RWPE2 (cell line): ENCODE results near the gene PTCD1.

Experiments used
- ATAC-seq: fragments of 200-7000 bp; cut with Tn5 transposase; 3 replicates; pipeline ENCODE4 v1.9.1; 2021; ENCODE audit warnings: low read depth
- DNase-seq: peaks from one replicate; pipeline ENCODE4 v3.0.0-alpha.2; 2020; ENCODE audit warnings: low spot score
- H3K27ac ChIP-seq: fragments of 450-650 bp; 2 replicates; pipeline ENCODE4 v1.5.1; 2017; ENCODE audit warnings: mild to moderate bottlenecking; ENCODE audit not compliant: poor library complexity, severe bottlenecking
- H3K27me3 ChIP-seq: fragments of 250-450 bp; sonication (Bioruptor Pico); 2 replicates; pipeline ENCODE4 v1.5.1; 2021; ENCODE audit warnings: mild to moderate bottlenecking, moderate library complexity; ENCODE audit not compliant: insufficient read depth, poor library complexity, severe bottlenecking
- H3K36me3 ChIP-seq: fragments of 250-450 bp; sonication (Bioruptor Pico); 2 replicates; pipeline ENCODE4 v1.5.1; 2020; ENCODE audit warnings: low read depth, mild to moderate bottlenecking, moderate library complexity
- H3K4me1 ChIP-seq: fragments of 250-450 bp; sonication (Bioruptor Pico); 2 replicates; pipeline ENCODE4 v1.5.1; 2021; ENCODE audit warnings: mild to moderate bottlenecking, moderate library complexity; ENCODE audit not compliant: insufficient read depth, poor library complexity, severe bottlenecking
- H3K4me3 ChIP-seq: fragments of 250-450 bp; sonication (Bioruptor Pico); 2 replicates; pipeline ENCODE4 v1.5.1; 2021; ENCODE audit warnings: mild to moderate bottlenecking, moderate library complexity; ENCODE audit not compliant: severe bottlenecking
- H3K9me3 ChIP-seq: fragments of 250-450 bp; sonication (Bioruptor Pico); 2 replicates; pipeline ENCODE4 v1.5.1; 2021; ENCODE audit warnings: mild to moderate bottlenecking, moderate library complexity; ENCODE audit not compliant: severe bottlenecking
- CTCF ChIP-seq: fragments of 450-650 bp; IDR thresholded peaks from one replicate; pipeline ENCODE4 v1.5.1; 2017; ENCODE audit warnings: mild to moderate bottlenecking, moderate library complexity; ENCODE audit not compliant: poor library complexity, severe bottlenecking

Gene PTCD1

GRCh38 chr7:99438573-99439480 is at the start of gene PTCD1, which contains the start of gene CPSF4:
Gene PTCD1, minus strand, starts transcription at chr7:99438798. Its CDS starts 3,556 bp downstream, at chr7:99435242.
Gene CPSF4, plus strand, starts transcription at chr7:99438943. Its CDS starts 140 bp downstream, at chr7:99439083.
- H3K27me3 ChIP-seq = no peaks in the 10 kb centered on the region
- DNase-seq = peak; percentile 97
- peaks cover 5% of the 10 kb centered on the region for H3K4me1 ChIP-seq
- peaks cover 45% of the 10 kb centered on the region for H3K36me3 ChIP-seq
- H3K9me3 ChIP-seq = no peaks in the 10 kb centered on the region
- no peak for TF ChIP-seq CTCF
- H3K4me3 ChIP-seq = peak within 1 kb of the TSS; percentile 87
- H3K27ac ChIP-seq = peak within 1 kb of the TSS; percentile 62
- peak; percentile 93 for ATAC-seq

GRCh38 chr7:99485094-99485493 is 46.5 kb upstream of the PTCD1 start:
- peak; percentile 40; the same call in 2 of the 3 replicates for ATAC-seq
- H3K4me3 ChIP-seq = no peak overlapping the region
- H3K27ac ChIP-seq = no peak overlapping the region
- no peaks in the 10 kb centered on the region for H3K9me3 ChIP-seq
- TF ChIP-seq CTCF = no peak
- H3K27me3 ChIP-seq = no peaks in the 10 kb centered on the region
- no peaks in the 10 kb centered on the region for H3K4me1 ChIP-seq
- peaks cover 55% of the 10 kb centered on the region for H3K36me3 ChIP-seq
- DNase-seq = no peak

GRCh38 chr7:99478464-99479440 is 40.2 kb upstream of the PTCD1 start:
- peaks cover 67% of the 10 kb centered on the region for H3K36me3 ChIP-seq
- no peak overlapping the region for H3K27ac ChIP-seq
- TF ChIP-seq CTCF = no peak
- no peak overlapping the region for H3K4me3 ChIP-seq
- DNase-seq = no peak
- H3K4me1 ChIP-seq = no peaks in the 10 kb centered on the region
- H3K27me3 ChIP-seq = no peaks in the 10 kb centered on the region
- no peaks in the 10 kb centered on the region for H3K9me3 ChIP-seq
- peak; percentile 19; the same call in 1 of the 3 replicates for ATAC-seq

GRCh38 chr7:99476107-99476506 is 37.5 kb upstream of the PTCD1 start:
- ATAC-seq = no peak
- Histone ChIP-seq H3K4me3 (no peak overlapping the region), H3K27me3 (no peaks in the 10 kb centered on the region), H3K36me3 (peaks cover 43% of the 10 kb centered on the region), H3K9me3 (peaks cover 3% of the 10 kb centered on the region), H3K4me1 (peaks cover 4% of the 10 kb centered on the region), H3K27ac (no peak overlapping the region)
- DNase-seq = no peak
- TF ChIP-seq CTCF = no peak
